HG03025 (cell line): ENCODE measurements around the gene BEND2.

Experiments
- ATAC-seq: cut with Tn5 transposase; IDR thresholded peaks from one replicate; pipeline ENCODE4 v1.9.1; 2021; ENCODE audit warnings: mild to moderate bottlenecking, moderate library complexity; ENCODE audit not compliant: unreplicated experiment, low FRiP score

BEND2 gene

GRCh38 chrX:18146954-18147353 lies 73.7 kb downstream of the BEND2 start:
- ATAC-seq, result no peak

- no peak for ATAC-seq
Measured at GRCh38 chrX:18146009-18146408, 74.7 kb downstream of the BEND2 start.

GRCh38 chrX:18136816-18137215 lies 83.9 kb downstream of the BEND2 start:
- ATAC-seq, result no peak

- ATAC-seq, result no peak
Measured at GRCh38 chrX:18133605-18134004, 87.1 kb downstream of the BEND2 start.

GRCh38 chrX:18129690-18130089 lies 91.0 kb downstream of the BEND2 start:
- ATAC-seq, result no peak

- no peak for ATAC-seq
Measured at GRCh38 chrX:18126971-18127370, 93.7 kb downstream of the BEND2 start.

- ATAC-seq, result no peak
Measured at GRCh38 chrX:18119856-18120255, 100.8 kb downstream of the BEND2 start.
